PC-3 (cell line): ENCODE measurements around the gene GPR108. TPM values are rescaled to one million over a fixed set of nuclear protein-coding genes. Genes with fewer than 3 reads are reported as not detected.
A peak's percentile ranks its signal among the peaks of the same experiment; 100 is the strongest.

ENCODE experiments used
- ATAC-seq: fragments of 200-7000 bp; cut with Tn5 transposase; 2 replicates; pipeline ENCODE4 v1.9.1; 2020; ENCODE audit warnings: mild to moderate bottlenecking, moderate library complexity
- BruUV-seq: library from RNA; stranded (reverse); fragments of 400-500 nt; replicated peaks from 2 replicates; lab custom pipeline; 2021; lab: Mats Ljungman, UMichigan
- CTCF ChIA-PET: fragments of 300-600 bp; sonication (Branson Sonifier 250); formaldehyde crosslinking; loops from one replicate; lab custom pipeline; 2022; ENCODE audit warnings: antibody characterized with exemption; lab: Charles Lee
- POLR2A ChIA-PET: fragments of 300-600 bp; sonication (Branson Sonifier 250); formaldehyde crosslinking; loops from one replicate; lab custom pipeline; 2022; ENCODE audit warnings: antibody characterized with exemption; ENCODE audit not compliant: unreplicated experiment; lab: Charles Lee
- DNase-seq: peaks from one replicate; pipeline ENCODE4 v3.0.0-alpha.2; 2015
- H2AFZ ChIP-seq: fragments of 300-600 bp; sonication (generic); 2 replicates; pipeline ENCODE4 v1.6.0; 2016; ENCODE audit warnings: antibody characterized with exemption, low read length
- H3F3A ChIP-seq: fragments of 300-600 bp; sonication (generic); one replicate; pipeline ENCODE4 v1.6.0; 2017; ENCODE audit warnings: antibody characterized with exemption, low read length, control low read depth, mild to moderate bottlenecking; ENCODE audit not compliant: unreplicated experiment
- H3K27ac ChIP-seq: fragments of 300-600 bp; sonication (generic); 2 replicates; pipeline ENCODE4 v1.5.1; 2016; ENCODE audit warnings: mild to moderate bottlenecking, low read length
- H3K27me3 ChIP-seq: fragments of 300-600 bp; sonication (generic); 2 replicates; pipeline ENCODE4 v1.6.1; 2016; ENCODE audit warnings: low read length, mixed read lengths
- H3K36me3 ChIP-seq: fragments of 300-600 bp; sonication (generic); 2 replicates; pipeline ENCODE4 v1.6.1; 2016; ENCODE audit warnings: low read depth, mixed run types, low read length, mixed read lengths
- H3K4me1 ChIP-seq: fragments of 300-600 bp; sonication (generic); 2 replicates; pipeline ENCODE4 v1.5.1; 2016; ENCODE audit warnings: low read length; ENCODE audit not compliant: insufficient read depth
- H3K4me2 ChIP-seq: fragments of 300-600 bp; sonication (generic); 2 replicates; pipeline ENCODE4 v1.6.0; 2016; ENCODE audit warnings: low read length
- H3K4me3 ChIP-seq: fragments of 300-600 bp; sonication (generic); 2 replicates; pipeline ENCODE4 v1.5.1; 2016; ENCODE audit warnings: mild to moderate bottlenecking, low read length, mixed read lengths
- H3K79me2 ChIP-seq: fragments of 300-600 bp; sonication (generic); 2 replicates; pipeline ENCODE4 v1.6.1; 2017; ENCODE audit warnings: low read length, mixed read lengths
- H3K9ac ChIP-seq: fragments of 300-600 bp; sonication (generic); 2 replicates; pipeline ENCODE4 v1.6.0; 2016; ENCODE audit warnings: mild to moderate bottlenecking, low read length
- H3K9me2 ChIP-seq: fragments of 300-600 bp; sonication (generic); replicated peaks from 2 replicates; pipeline ENCODE4 v1.6.1; 2016; ENCODE audit warnings: mixed run types, low read length, mixed read lengths
- H3K9me3 ChIP-seq: fragments of 300-600 bp; sonication (generic); 2 replicates; pipeline ENCODE4 v1.6.1; 2016; ENCODE audit warnings: low read length, mixed read lengths
- H4K20me1 ChIP-seq: fragments of 300-600 bp; sonication (generic); 2 replicates; pipeline ENCODE4 v1.6.1; 2016; ENCODE audit warnings: low read length, mixed read lengths
- EZH2 ChIP-seq: fragments of 300-600 bp; sonication (generic); IDR thresholded peaks from one replicate; pipeline ENCODE4 v1.6.1; 2017; ENCODE audit warnings: antibody characterized with exemption, mild to moderate bottlenecking, low read length; ENCODE audit not compliant: unreplicated experiment
- EZH2phosphoT487 ChIP-seq: fragments of 300-600 bp; sonication (generic); IDR thresholded peaks from 2 replicates; pipeline ENCODE4 v1.6.1; 2018; ENCODE audit warnings: mild to moderate bottlenecking, antibody characterized with exemption, low read length, borderline replicate concordance
- intact Hi-C: fragments of 100-400 bp; cut with micrococcal nuclease; formaldehyde crosslinking; loops from 2 replicates; pipeline ENCODE4 v1.9.0; 2023
- total RNA-seq: library from RNA; depleted of rRNA; stranded (reverse); fragments of >200 nt; gene quantifications from 2 replicates; pipeline ENCODE4 v1.2.3, GENCODE V29; 2014
- TF ChIP-seq, protein P1 (sequence below): fragments of 300-600 bp; sonication (generic); conservative IDR thresholded peaks from 2 replicates; pipeline ENCODE4 v1.5.1; 2017; ENCODE audit warnings: antibody characterized with exemption, low read depth, mild to moderate bottlenecking, low read length

Gene GPR108
- total RNA-seq, 1 experiment from 2014 or later, result 78.7 TPM

DNA sequence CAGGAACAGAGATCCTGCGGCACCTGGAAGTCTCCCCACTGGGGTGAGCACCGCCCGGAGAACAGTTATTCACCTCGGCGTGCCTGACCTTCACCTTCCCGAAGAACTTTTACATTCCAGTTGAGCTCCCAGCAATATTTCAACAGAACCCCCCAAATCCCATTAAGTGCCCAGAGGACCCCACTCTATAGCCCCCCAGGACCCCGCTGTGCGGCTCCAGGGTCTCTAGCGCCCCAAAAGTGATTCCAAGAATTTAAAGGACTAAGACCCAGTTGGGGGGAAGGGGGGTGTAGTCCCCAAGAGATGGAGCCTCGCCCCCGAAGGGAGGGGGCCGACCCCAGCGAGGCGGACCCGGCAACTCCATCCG, 480 bp downstream of the GPR108 start:
- TSS peak; percentile 40 for BruUV-seq
- Histone ChIP-seq H3K4me1 (peaks cover 28% of the 10 kb centered on the region), H4K20me1 (no peaks in the 10 kb centered on the region), H3K79me2 (peaks cover 35% of the 10 kb centered on the region), H3F3A (no peaks in the 10 kb centered on the region), H3K36me3 (no peaks in the 10 kb centered on the region), H3K9me3 (no peaks in the 10 kb centered on the region), H2AFZ (peak overlapping the region; percentile 71), H3K27ac (peak overlapping the region; percentile 31), H3K9me2 (no peaks in the 10 kb centered on the region), H3K4me2 (peak overlapping the region; percentile 93), H3K27me3 (no peaks in the 10 kb centered on the region), H3K9ac (peak overlapping the region; percentile 80), H3K4me3 (peak overlapping the region; percentile 83)
- DNase-seq (no peak), ATAC-seq (peak; percentile 13)
- intact Hi-C loops, result loop anchor here (1.0 to 5.0 kb wide), 4 partner anchors 30 to 221 kb away; partner anchors contain the start of gene SH2D3A
- POLR2A ChIA-PET, result interaction anchor here (0.6 kb wide), 1 partner anchor 199 kb away, joined by 4 read pairs; no protein-coding TSS in a partner anchor
- TF ChIP-seq, protein P1, sequence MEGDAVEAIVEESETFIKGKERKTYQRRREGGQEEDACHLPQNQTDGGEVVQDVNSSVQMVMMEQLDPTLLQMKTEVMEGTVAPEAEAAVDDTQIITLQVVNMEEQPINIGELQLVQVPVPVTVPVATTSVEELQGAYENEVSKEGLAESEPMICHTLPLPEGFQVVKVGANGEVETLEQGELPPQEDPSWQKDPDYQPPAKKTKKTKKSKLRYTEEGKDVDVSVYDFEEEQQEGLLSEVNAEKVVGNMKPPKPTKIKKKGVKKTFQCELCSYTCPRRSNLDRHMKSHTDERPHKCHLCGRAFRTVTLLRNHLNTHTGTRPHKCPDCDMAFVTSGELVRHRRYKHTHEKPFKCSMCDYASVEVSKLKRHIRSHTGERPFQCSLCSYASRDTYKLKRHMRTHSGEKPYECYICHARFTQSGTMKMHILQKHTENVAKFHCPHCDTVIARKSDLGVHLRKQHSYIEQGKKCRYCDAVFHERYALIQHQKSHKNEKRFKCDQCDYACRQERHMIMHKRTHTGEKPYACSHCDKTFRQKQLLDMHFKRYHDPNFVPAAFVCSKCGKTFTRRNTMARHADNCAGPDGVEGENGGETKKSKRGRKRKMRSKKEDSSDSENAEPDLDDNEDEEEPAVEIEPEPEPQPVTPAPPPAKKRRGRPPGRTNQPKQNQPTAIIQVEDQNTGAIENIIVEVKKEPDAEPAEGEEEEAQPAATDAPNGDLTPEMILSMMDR, result no peak; the same call in 1 of the 2 replicates
- TF ChIP-seq EZH2phosphoT487 (no peak), EZH2 (no peak)
- CTCF ChIA-PET, result interaction anchor here (0.6 to 2.3 kb wide), 8 partner anchors 63 to 611 kb away, joined by 3 to 40 read pairs (median 5); no protein-coding TSS in a partner anchor

DNA sequence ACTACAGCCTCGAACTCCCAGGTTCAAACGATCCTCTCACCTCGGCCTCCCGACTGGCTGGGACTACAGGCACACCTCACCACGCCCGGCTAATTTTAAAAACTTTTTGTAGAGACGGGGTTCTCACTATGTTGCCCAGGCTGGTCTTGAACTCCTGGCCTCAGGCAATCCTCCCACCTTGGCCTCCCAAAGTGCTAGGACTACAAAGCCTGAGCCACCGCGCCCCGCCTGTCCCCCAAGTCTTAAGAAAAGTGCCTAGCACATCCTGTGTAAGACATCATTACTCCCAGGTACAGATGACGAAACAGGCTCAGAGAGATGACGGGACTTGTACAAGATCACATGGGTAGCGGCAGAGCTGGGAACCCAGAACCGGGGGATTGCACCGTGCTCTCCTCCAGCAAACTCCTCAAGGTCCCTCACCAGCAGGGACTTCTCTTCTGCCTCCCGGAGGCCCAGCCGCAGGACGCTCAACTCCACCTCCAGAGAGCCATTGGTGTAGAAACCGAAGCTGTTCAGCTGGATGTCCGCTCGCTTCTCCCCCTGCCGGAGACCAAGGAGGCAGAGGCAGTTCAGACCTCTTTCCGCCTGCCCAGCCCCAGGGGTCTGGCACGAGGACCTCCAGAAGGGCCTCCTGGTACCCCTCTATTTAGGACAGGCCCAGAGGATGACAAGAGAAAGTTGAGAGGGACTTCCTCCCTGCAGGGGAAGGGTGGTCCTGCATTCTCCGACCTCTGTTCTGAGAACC, 1.0 kb downstream of the GPR108 start:
- intact Hi-C loops, result loop anchor here (1.0 to 5.0 kb wide), 2 partner anchors 103 to 124 kb away; no protein-coding TSS in a partner anchor
- ChIA-PET CTCF (interaction anchor here (0.6 to 1.0 kb wide), 5 partner anchors 62 to 610 kb away, joined by 3 to 5 read pairs (median 4); no protein-coding TSS in a partner anchor), POLR2A (interaction anchor here (0.6 kb wide), 1 partner anchor 198 kb away, joined by 4 read pairs; no protein-coding TSS in a partner anchor)
- DNase-seq, result peak; percentile 85
- H4K20me1 ChIP-seq, result no peaks in the 10 kb centered on the region
- no peaks in the 10 kb centered on the region for H3K36me3 ChIP-seq
- peak overlapping the region; percentile 71 for H2AFZ ChIP-seq
- BruUV-seq, result no TSS peak
- peaks cover 25% of the 10 kb centered on the region for H3K4me1 ChIP-seq
- H3K4me2 ChIP-seq, result peak overlapping the region; percentile 93
- H3K9me3 ChIP-seq, result no peaks in the 10 kb centered on the region
- no peaks in the 10 kb centered on the region for H3F3A ChIP-seq
- H3K4me3 ChIP-seq, result peak overlapping the region; percentile 83
- H3K9me2 ChIP-seq, result no peaks in the 10 kb centered on the region
- peak overlapping the region; percentile 80 for H3K9ac ChIP-seq
- H3K79me2 ChIP-seq, result peaks cover 30% of the 10 kb centered on the region
- TF ChIP-seq, protein P1, result peak; percentile 87
- no peak for TF ChIP-seq EZH2phosphoT487
- peak; percentile 19 for ATAC-seq
- peak overlapping the region; percentile 31 for H3K27ac ChIP-seq
- H3K27me3 ChIP-seq, result no peaks in the 10 kb centered on the region
